Stimulated activated CD4-positive, alpha-beta T cell treated with anti-CD3 and anti-CD28 coated beads, Interleukin-1b, Interleukin-23, amount 100 ng/mL, for 24 hours (primary cell): ENCODE data around the gene PODXL2.
A peak's percentile ranks its signal among the peaks of the same experiment; 100 is the strongest.
"Not testable (repeated sequence)": the region's sequence is repeated elsewhere in the genome, so short reads cannot be mapped to it uniquely, and the experiment has no call there.

Source experiments
- DNase-seq, 4 experiments: peaks; one replicate each; pipeline ENCODE4 v3.0.0-alpha.2; 2020; ENCODE audit warnings: low read depth in 4 of 4, low spot score in 1 of 4

Gene PODXL2

GRCh38 chr3:127654993-127655392, 26.0 kb downstream of the PODXL2 start:
- not testable (repeated sequence) for DNase-seq

- DNase-seq, result no peak
Observed at GRCh38 chr3:127655641-127656040, 26.7 kb downstream of the PODXL2 start.

- no peak for DNase-seq
Observed at GRCh38 chr3:127656906-127657305, 27.9 kb downstream of the PODXL2 start.

GRCh38 chr3:127658234-127658633, 29.2 kb downstream of the PODXL2 start:
- no peak for DNase-seq

GRCh38 chr3:127660621-127661251, 31.8 kb downstream of the PODXL2 start:
- DNase-seq, result no peak

- no peak for DNase-seq
Observed at GRCh38 chr3:127661600-127661999, 32.6 kb downstream of the PODXL2 start.

GRCh38 chr3:127662001-127662469, 33.0 kb downstream of the PODXL2 start:
- DNase-seq, result no peak

- DNase-seq, result no peak
Observed at GRCh38 chr3:127663151-127663550, 34.2 kb downstream of the PODXL2 start.

- DNase-seq, result no peak
Observed at GRCh38 chr3:127665165-127665564, 36.2 kb downstream of the PODXL2 start.

- no peak for DNase-seq
Observed at GRCh38 chr3:127665586-127665985, 36.6 kb downstream of the PODXL2 start.

GRCh38 chr3:127666676-127667075, 37.7 kb downstream of the PODXL2 start:
- DNase-seq, result no peak

- no peak for DNase-seq
Observed at GRCh38 chr3:127667119-127667681, 38.2 kb downstream of the PODXL2 start.

GRCh38 chr3:127668906-127669305, 39.9 kb downstream of the PODXL2 start:
- DNase-seq, result no peak

GRCh38 chr3:127669541-127670228, 40.7 kb downstream of the PODXL2 start:
- no peak for DNase-seq

- no peak for DNase-seq
Observed at GRCh38 chr3:127670229-127670559, 41.2 kb downstream of the PODXL2 start.

GRCh38 chr3:127670761-127671522, 42.0 kb downstream of the PODXL2 start:
- no peak for DNase-seq

GRCh38 chr3:127671523-127672428, 42.8 kb downstream of the PODXL2 start:
- peak in 2 of 4 experiments; percentile 7 to 14 for DNase-seq

- peak; percentile 59 to 83 (median 77) for DNase-seq
Observed at GRCh38 chr3:127672429-127673190, 43.6 kb downstream of the PODXL2 start, which contains the start of gene ABTB1. TSS of gene ABTB1 (plus strand) at chr3:127672952. CDS start at chr3:127673026, 74 bp downstream.

- DNase-seq, result peak in 2 of 4 experiments; percentile 31 to 33
Observed at GRCh38 chr3:127673191-127674100, 44.5 kb downstream of the PODXL2 start.
